A549 treated with ZK216348 at 1 μM for 4 hours (cell line): ENCODE results near the gene G6PD. TPM values are rescaled to one million over a fixed set of nuclear protein-coding genes. Genes with fewer than 3 reads are reported as not detected.

Experiments used
- total RNA-seq: library from RNA; stranded (reverse); fragments of 200-300 nt; extraction: Qiagen RNA extraction; gene quantifications from 5 replicates; pipeline ENCODE4 v1.2.3, GENCODE V29; 2022; ENCODE audit warnings: low read depth

The G6PD gene
- 1,245 to 1,640 TPM (median 1,501 TPM) in 5 replicates for total RNA-seq

GRCh38 chrX:154546354-154547244, at the start of gene G6PD:
G6PD (minus strand) TSS chrX:154546846; CDS start chrX:154546155, 691 bp downstream.

GRCh38 chrX:154584585-154585183, 38.0 kb upstream of the G6PD start, which contains the start of gene CTAG1A:
CTAG1A (plus strand) TSS chrX:154585133; CDS start chrX:154585207, 74 bp downstream.

GRCh38 chrX:154547245-154548027, 790 bp upstream of the G6PD start, which contains the start of gene IKBKG:
IKBKG (plus strand) TSS chrX:154547620; CDS start chrX:154552003, 4,383 bp downstream.

GRCh38 chrX:154515966-154516655, 30.5 kb downstream of the G6PD start, which contains the start of gene FAM3A:
FAM3A (minus strand) TSS chrX:154516232; CDS start chrX:154515772, 460 bp downstream.

GRCh38 chrX:154490414-154491083, 56.1 kb downstream of the G6PD start, which contains the start of gene SLC10A3:
SLC10A3 (minus strand) TSS chrX:154490629; CDS start chrX:154488940, 1,689 bp downstream.

GRCh38 chrX:154486396-154487207, 60.0 kb downstream of the G6PD start, which contains the start of gene UBL4A:
UBL4A (minus strand) TSS chrX:154486615; CDS start chrX:154486584, 31 bp downstream.

Other genes starting within 250 kb of the G6PD start
- 1,086 to 1,787 TPM (median 1,647 TPM) in 5 replicates for gene FLNA, start 172.2 kb downstream of the G6PD start, total RNA-seq
- 129 to 165 TPM (median 156 TPM) in 5 replicates for gene EMD, start 167.6 kb downstream of the G6PD start, total RNA-seq
- 4,540 to 5,428 TPM (median 5,078 TPM) in 5 replicates for gene RPL10, start 148.5 kb downstream of the G6PD start, total RNA-seq
- 21.0 to 37.2 TPM (median 29.7 TPM) in 5 replicates for gene DNASE1L1, start 137.6 kb downstream of the G6PD start, total RNA-seq
- 27.8 to 42.7 TPM (median 37.9 TPM) in 5 replicates for gene TAFAZZIN, start 135.3 kb downstream of the G6PD start, total RNA-seq
- 63.7 to 111 TPM (median 109 TPM) in 5 replicates for gene ATP6AP1, start 118.2 kb downstream of the G6PD start, total RNA-seq
- gene GDI1, start 109.7 kb downstream of the G6PD start, total RNA-seq = 77.9 to 119 TPM (median 111 TPM) in 5 replicates
- 99.3 to 131 TPM (median 117 TPM) in 5 replicates for gene FAM50A, start 102.7 kb downstream of the G6PD start, total RNA-seq
- gene PLXNA3, start 88.6 kb downstream of the G6PD start, total RNA-seq = 5.9 to 24.3 TPM (median 12.7 TPM) in 5 replicates
- 38.8 to 73.0 TPM (median 64.3 TPM) in 5 replicates for gene LAGE3, start 67.6 kb downstream of the G6PD start, total RNA-seq
- 53.0 to 75.0 TPM (median 69.6 TPM) in 5 replicates for gene UBL4A, start 60.2 kb downstream of the G6PD start, total RNA-seq
- 24.7 to 44.4 TPM (median 43.2 TPM) in 5 replicates for gene SLC10A3, start 56.2 kb downstream of the G6PD start, total RNA-seq
- gene FAM3A, start 30.6 kb downstream of the G6PD start, total RNA-seq = 27.7 to 49.1 TPM (median 46.5 TPM) in 5 replicates
- gene IKBKG, start 774 bp upstream of the G6PD start, total RNA-seq = 30.5 to 46.4 TPM (median 42.7 TPM) in 5 replicates
- not detected in 5 replicates for gene CTAG1A, start 38.3 kb upstream of the G6PD start, total RNA-seq
- not detected in 5 replicates for gene CTAG1B, start 72.4 kb upstream of the G6PD start, total RNA-seq
- not detected in 5 replicates for gene CTAG2, start 106.7 kb upstream of the G6PD start, total RNA-seq
- 0.21 to 1.9 TPM (median 0.70 TPM) in 5 replicates for gene GAB3, start 204.2 kb upstream of the G6PD start, total RNA-seq
- 153 to 244 TPM (median 171 TPM) in 5 replicates for gene DKC1, start 216.0 kb upstream of the G6PD start, total RNA-seq